Neural progenitor cell (in vitro differentiated cells): ENCODE data around the gene AKAP9. TPM values are rescaled to one million over a fixed set of nuclear protein-coding genes. Genes with fewer than 3 reads are reported as not detected.

ENCODE experiments used
- DNase-seq: peaks from one replicate; pipeline ENCODE4 v3.0.0-alpha.2; 2016; ENCODE audit warnings: low spot score
- H2AFZ ChIP-seq: fragments of 200-600 bp; sonication (generic); replicated peaks from 2 replicates; pipeline ENCODE4 v1.6.1; 2016; ENCODE audit warnings: antibody characterized with exemption
- H3F3A ChIP-seq: fragments of 200-600 bp; sonication (generic); 2 replicates; pipeline ENCODE4 v1.6.1; 2016; ENCODE audit warnings: antibody characterized with exemption, low read depth
- H3K27ac ChIP-seq: fragments of 200-600 bp; sonication (generic); 2 replicates; pipeline ENCODE4 v1.5.1; 2016; ENCODE audit warnings: mild to moderate bottlenecking
- H3K27me3 ChIP-seq: fragments of 200-600 bp; sonication (generic); 2 replicates; pipeline ENCODE4 v1.6.1; 2016; ENCODE audit warnings: mild to moderate bottlenecking, moderate library complexity
- H3K36me3 ChIP-seq: fragments of 200-600 bp; sonication (generic); 2 replicates; pipeline ENCODE4 v1.5.1; 2016
- H3K4me1 ChIP-seq: fragments of 200-600 bp; sonication (generic); 2 replicates; pipeline ENCODE4 v1.6.1; 2016; ENCODE audit warnings: mixed run types
- H3K4me2 ChIP-seq: fragments of 200-600 bp; sonication (generic); 2 replicates; pipeline ENCODE4 v1.6.1; 2016
- H3K4me3 ChIP-seq: fragments of 200-600 bp; sonication (generic); 2 replicates; pipeline ENCODE4 v1.5.1; 2016
- H3K79me2 ChIP-seq: fragments of 200-600 bp; sonication (generic); 2 replicates; pipeline ENCODE4 v1.6.1; 2016; ENCODE audit warnings: low read depth
- H3K9ac ChIP-seq: fragments of 200-600 bp; sonication (generic); 2 replicates; pipeline ENCODE4 v1.6.1; 2016
- H3K9me3 ChIP-seq: fragments of 200-600 bp; sonication (generic); 2 replicates; pipeline ENCODE4 v1.5.1; 2016; ENCODE audit warnings: low read depth
- H4K20me1 ChIP-seq: fragments of 200-600 bp; sonication (generic); 2 replicates; pipeline ENCODE4 v1.6.1; 2016; ENCODE audit warnings: low read depth
- H3K27ac Mint-ChIP-seq: 3 replicates; pipeline ENCODE4 v1.8.0; 2021; ENCODE audit warnings: mixed read lengths
- H3K27me3 Mint-ChIP-seq: 2 replicates; pipeline ENCODE4 v1.8.0; 2022; ENCODE audit warnings: low read depth, mild to moderate bottlenecking, inconsistent platforms, moderate library complexity, mixed read lengths; ENCODE audit not compliant: insufficient read depth
- H3K36me3 Mint-ChIP-seq: 3 replicates; pipeline ENCODE4 v1.8.0; 2021; ENCODE audit warnings: mixed read lengths
- H3K4me1 Mint-ChIP-seq: 3 replicates; pipeline ENCODE4 v1.8.0; 2021; ENCODE audit warnings: mixed read lengths
- H3K4me3 Mint-ChIP-seq: 3 replicates; pipeline ENCODE4 v1.8.0; 2021; ENCODE audit warnings: mild to moderate bottlenecking, moderate library complexity, mixed read lengths
- H3K9me3 Mint-ChIP-seq: 3 replicates; pipeline ENCODE4 v1.8.0; 2020; ENCODE audit warnings: mixed read lengths
- CTCF ChIP-seq: fragments of 200-600 bp; sonication (generic); IDR thresholded peaks from 2 replicates; pipeline ENCODE4 v1.5.1; 2017; ENCODE audit warnings: antibody characterized with exemption, mild to moderate bottlenecking
- EZH2 ChIP-seq: fragments of 200-600 bp; sonication (generic); IDR thresholded peaks from 2 replicates; pipeline ENCODE4 v1.6.1; 2017; ENCODE audit warnings: antibody characterized with exemption, mild to moderate bottlenecking, moderate library complexity
- EZH2phosphoT487 ChIP-seq: fragments of 200-600 bp; sonication (generic); IDR thresholded peaks from 2 replicates; pipeline ENCODE4 v1.6.1; 2017; ENCODE audit warnings: antibody characterized with exemption
- total RNA-seq: library from RNA; depleted of rRNA; stranded (reverse); fragments of >200 nt; gene quantifications from 2 replicates; pipeline ENCODE4 v1.2.3, GENCODE V29; 2015; ENCODE audit warnings: low replicate concordance

The AKAP9 gene
- total RNA-seq, 1 donor from 2014 or later: 93.4 TPM

DNA sequence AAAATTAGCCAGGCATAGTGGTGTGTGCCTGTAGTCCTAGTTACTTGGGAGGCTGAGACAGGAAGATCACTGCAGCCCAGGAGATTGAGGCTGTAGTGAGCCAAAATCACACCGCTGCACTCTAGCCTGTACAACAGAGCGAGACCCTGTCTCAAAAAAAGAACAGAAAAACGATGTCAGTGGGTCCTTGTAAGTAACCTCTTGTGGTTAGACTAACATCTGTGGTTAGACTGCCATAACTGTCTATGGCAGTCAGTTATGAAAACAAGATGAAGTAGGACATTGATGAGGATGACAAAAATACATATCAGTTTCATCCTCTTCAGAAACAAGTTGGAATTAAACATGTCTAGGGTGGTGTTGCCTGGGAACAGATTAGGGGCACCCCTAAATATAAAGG lies 53.3 kb downstream of the AKAP9 start:
- Mint-ChIP-seq H3K4me1 (no peaks in the 10 kb centered on the region), H3K9me3 (no peaks in the 10 kb centered on the region), H3K27ac (no peak overlapping the region), H3K27me3 (no peaks in the 10 kb centered on the region), H3K4me3 (no peak overlapping the region), H3K36me3 (peaks cover 18% of the 10 kb centered on the region)
- no peak overlapping the region for H3K27ac ChIP-seq
- H2AFZ ChIP-seq: no peak overlapping the region
- no peak overlapping the region for H3K4me2 ChIP-seq
- peaks cover 4% of the 10 kb centered on the region for H3K79me2 ChIP-seq
- no peaks in the 10 kb centered on the region for H3K27me3 ChIP-seq
- H3K4me3 ChIP-seq: no peak overlapping the region
- DNase-seq: no peak
- TF ChIP-seq EZH2 (no peak), EZH2phosphoT487 (no peak), CTCF (no peak)
- peaks cover 19% of the 10 kb centered on the region for H3K36me3 ChIP-seq
- no peaks in the 10 kb centered on the region for H4K20me1 ChIP-seq
- no peak overlapping the region for H3K9ac ChIP-seq
- no peaks in the 10 kb centered on the region for H3K9me3 ChIP-seq
- H3K4me1 ChIP-seq: no peaks in the 10 kb centered on the region
- H3F3A ChIP-seq: no peaks in the 10 kb centered on the region

GRCh38 chr7:91995391-91996105 lies 54.9 kb downstream of the AKAP9 start:
- no peaks in the 10 kb centered on the region for H4K20me1 ChIP-seq
- no peaks in the 10 kb centered on the region for H3K9me3 ChIP-seq
- peaks cover 18% of the 10 kb centered on the region for H3K36me3 ChIP-seq
- Mint-ChIP-seq H3K4me1 (no peaks in the 10 kb centered on the region), H3K27ac (no peak overlapping the region), H3K4me3 (no peak overlapping the region), H3K27me3 (no peaks in the 10 kb centered on the region), H3K9me3 (no peaks in the 10 kb centered on the region), H3K36me3 (peaks cover 18% of the 10 kb centered on the region)
- H3K4me2 ChIP-seq: no peak overlapping the region
- TF ChIP-seq CTCF: no peak
- no peak for TF ChIP-seq EZH2phosphoT487
- TF ChIP-seq EZH2: no peak
- H2AFZ ChIP-seq: no peak overlapping the region
- H3K27ac ChIP-seq: no peak overlapping the region
- peaks cover 4% of the 10 kb centered on the region for H3K79me2 ChIP-seq
- DNase-seq: no peak
- H3K4me3 ChIP-seq: no peak overlapping the region
- no peaks in the 10 kb centered on the region for H3F3A ChIP-seq
- no peak overlapping the region for H3K9ac ChIP-seq
- H3K4me1 ChIP-seq: no peaks in the 10 kb centered on the region
- no peaks in the 10 kb centered on the region for H3K27me3 ChIP-seq

GRCh38 chr7:91999631-92000565 lies 59.2 kb downstream of the AKAP9 start:
- Histone ChIP-seq H4K20me1 (no peaks in the 10 kb centered on the region), H3K4me1 (no peaks in the 10 kb centered on the region), H3K4me3 (no peak overlapping the region), H3K27ac (no peak overlapping the region), H3F3A (no peaks in the 10 kb centered on the region), H3K79me2 (no peaks in the 10 kb centered on the region), H3K27me3 (no peaks in the 10 kb centered on the region), H3K36me3 (peaks cover 28% of the 10 kb centered on the region), H3K9me3 (no peaks in the 10 kb centered on the region), H2AFZ (no peak overlapping the region), H3K4me2 (no peak overlapping the region), H3K9ac (no peak overlapping the region)
- no peak overlapping the region for H3K4me3 Mint-ChIP-seq
- TF ChIP-seq EZH2 (no peak), CTCF (no peak), EZH2phosphoT487 (no peak)
- no peak for DNase-seq
- H3K4me1 Mint-ChIP-seq: no peaks in the 10 kb centered on the region
- H3K27me3 Mint-ChIP-seq: no peaks in the 10 kb centered on the region
- peaks cover 46% of the 10 kb centered on the region for H3K36me3 Mint-ChIP-seq
- no peak overlapping the region for H3K27ac Mint-ChIP-seq
- peaks cover 3% of the 10 kb centered on the region for H3K9me3 Mint-ChIP-seq
